SU-DHL-6 (cell line): Measurements from ENCODE around the gene MRPL30.
"Not testable (repeated sequence)": the region's sequence is repeated elsewhere in the genome, so short reads cannot be mapped to it uniquely, and the experiment has no call there.

Experiments
- H2AFZ ChIP-seq: fragments of 200-600 bp; sonication (generic); 2 replicates; pipeline ENCODE4 v1.6.1; 2014; ENCODE audit warnings: low read depth, mild to moderate bottlenecking, moderate library complexity, mixed read lengths, antibody characterized with exemption, low read length; ENCODE audit not compliant: severe bottlenecking
- H3F3A ChIP-seq: fragments of 200-600 bp; shearing (Covaris generic); 2 replicates; pipeline ENCODE4 v1.6.0; 2016; ENCODE audit warnings: antibody characterized with exemption, mild to moderate bottlenecking; ENCODE audit not compliant: insufficient read depth
- H3K27ac ChIP-seq: fragments of 200-600 bp; sonication (generic); 2 replicates; pipeline ENCODE4 v1.5.1; 2016; ENCODE audit warnings: low read depth, mild to moderate bottlenecking, low read length, moderate library complexity, mixed read lengths
- H3K27me3 ChIP-seq: fragments of 200-600 bp; sonication (generic), shearing (Covaris generic); 2 replicates; pipeline ENCODE4 v1.6.0; 2014; ENCODE audit warnings: mild to moderate bottlenecking, low read length
- H3K36me3 ChIP-seq: fragments of 200-600 bp; sonication (generic); 2 replicates; pipeline ENCODE4 v1.6.1; 2014; ENCODE audit warnings: mild to moderate bottlenecking, low read length, mixed read lengths
- H3K4me2 ChIP-seq: fragments of 300-600, 200-600 bp; shearing (Covaris generic), sonication (generic); 2 replicates; pipeline ENCODE4 v1.6.0; 2014; ENCODE audit warnings: low read length, low read depth, mild to moderate bottlenecking; ENCODE audit not compliant: poor library complexity, severe bottlenecking
- H3K4me3 ChIP-seq: fragments of 200-600 bp; sonication (generic); 2 replicates; pipeline ENCODE4 v1.5.1; 2014; ENCODE audit warnings: antibody characterized with exemption, low read length, mild to moderate bottlenecking, mixed read lengths; ENCODE audit not compliant: insufficient read depth, poor library complexity, severe bottlenecking
- H3K79me2 ChIP-seq: fragments of 200-600 bp; sonication (generic); 2 replicates; pipeline ENCODE4 v1.6.1; 2014; ENCODE audit warnings: mild to moderate bottlenecking, low read length, moderate library complexity; ENCODE audit not compliant: insufficient read depth
- H3K9ac ChIP-seq: fragments of 200-600 bp; sonication (generic); 2 replicates; pipeline ENCODE4 v1.7.0; 2014; ENCODE audit warnings: mild to moderate bottlenecking, low read length
- H3K9me2 ChIP-seq: fragments of 200-600 bp; sonication (generic); replicated peaks from 2 replicates; pipeline ENCODE4 v1.6.1; 2014; ENCODE audit warnings: low read length; ENCODE audit not compliant: insufficient read depth
- H3K9me3 ChIP-seq: fragments of 200-600 bp; sonication (generic); 2 replicates; pipeline ENCODE4 v1.6.1; 2014; ENCODE audit warnings: low read length, mixed read lengths; ENCODE audit not compliant: insufficient read depth
- H4K20me1 ChIP-seq: fragments of 200-600 bp; sonication (generic); 2 replicates; pipeline ENCODE4 v1.6.1; 2014; ENCODE audit warnings: low read depth, mild to moderate bottlenecking, antibody characterized with exemption, low read length, moderate library complexity, mixed read lengths
- EZH2phosphoT487 ChIP-seq: fragments of 200-600 bp; sonication (generic), shearing (Covaris generic); conservative IDR thresholded peaks from 2 replicates; pipeline ENCODE4 v1.6.1; 2018; ENCODE audit warnings: mild to moderate bottlenecking, antibody characterized with exemption, low read length, moderate library complexity, mixed read lengths
- TF ChIP-seq, protein P1 (sequence below): fragments of 200-600 bp; sonication (generic); IDR thresholded peaks from one replicate; pipeline ENCODE4 v1.5.1; 2017; ENCODE audit warnings: antibody characterized with exemption, mild to moderate bottlenecking, low read length, moderate library complexity; ENCODE audit not compliant: insufficient read depth, poor library complexity, severe bottlenecking

MRPL30 gene

GRCh38 chr2:99217929-99218501, 37.0 kb downstream of the MRPL30 start:
- no peak overlapping the region for H3K4me2 ChIP-seq
- H3K9me3 ChIP-seq = 0 out of 2 replicates have a peak, but pooled peaks cover 8% of the 10 kb centered on the region
- no peak overlapping the region for H3K4me3 ChIP-seq
- no peaks in the 10 kb centered on the region for H3K27me3 ChIP-seq
- no peaks in the 10 kb centered on the region for H3F3A ChIP-seq
- H2AFZ ChIP-seq = no peak overlapping the region
- H3K79me2 ChIP-seq = no peaks in the 10 kb centered on the region
- H3K36me3 ChIP-seq = no peaks in the 10 kb centered on the region
- H3K27ac ChIP-seq = no peak overlapping the region
- no peaks in the 10 kb centered on the region for H3K9me2 ChIP-seq
- H4K20me1 ChIP-seq = no peaks in the 10 kb centered on the region
- TF ChIP-seq, protein P1, sequence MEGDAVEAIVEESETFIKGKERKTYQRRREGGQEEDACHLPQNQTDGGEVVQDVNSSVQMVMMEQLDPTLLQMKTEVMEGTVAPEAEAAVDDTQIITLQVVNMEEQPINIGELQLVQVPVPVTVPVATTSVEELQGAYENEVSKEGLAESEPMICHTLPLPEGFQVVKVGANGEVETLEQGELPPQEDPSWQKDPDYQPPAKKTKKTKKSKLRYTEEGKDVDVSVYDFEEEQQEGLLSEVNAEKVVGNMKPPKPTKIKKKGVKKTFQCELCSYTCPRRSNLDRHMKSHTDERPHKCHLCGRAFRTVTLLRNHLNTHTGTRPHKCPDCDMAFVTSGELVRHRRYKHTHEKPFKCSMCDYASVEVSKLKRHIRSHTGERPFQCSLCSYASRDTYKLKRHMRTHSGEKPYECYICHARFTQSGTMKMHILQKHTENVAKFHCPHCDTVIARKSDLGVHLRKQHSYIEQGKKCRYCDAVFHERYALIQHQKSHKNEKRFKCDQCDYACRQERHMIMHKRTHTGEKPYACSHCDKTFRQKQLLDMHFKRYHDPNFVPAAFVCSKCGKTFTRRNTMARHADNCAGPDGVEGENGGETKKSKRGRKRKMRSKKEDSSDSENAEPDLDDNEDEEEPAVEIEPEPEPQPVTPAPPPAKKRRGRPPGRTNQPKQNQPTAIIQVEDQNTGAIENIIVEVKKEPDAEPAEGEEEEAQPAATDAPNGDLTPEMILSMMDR = no peak
- no peak for TF ChIP-seq EZH2phosphoT487
- no peak overlapping the region for H3K9ac ChIP-seq

- H3K4me2 ChIP-seq, H3K9ac ChIP-seq, H3K27me3 ChIP-seq, H3K79me2 ChIP-seq, H3K9me2 ChIP-seq, H3K4me3 ChIP-seq, H2AFZ ChIP-seq, H3F3A ChIP-seq, H3K36me3 ChIP-seq, H4K20me1 ChIP-seq, H3K27ac ChIP-seq, H3K9me3 ChIP-seq: not testable (repeated sequence)
These were observed 52.2 kb downstream of the MRPL30 start for GRCh38 chr2:99233177-99233576.

GRCh38 chr2:99238599-99238998, 57.6 kb downstream of the MRPL30 start:
- no peaks in the 10 kb centered on the region for H3K79me2 ChIP-seq
- H3K4me2 ChIP-seq = no peak overlapping the region
- no peak overlapping the region for H3K4me3 ChIP-seq
- TF ChIP-seq, protein P1 = no peak
- no peak for TF ChIP-seq EZH2phosphoT487
- no peaks in the 10 kb centered on the region for H3K9me2 ChIP-seq
- H3K27ac ChIP-seq = no peak overlapping the region
- no peaks in the 10 kb centered on the region for H3K9me3 ChIP-seq
- no peak overlapping the region for H2AFZ ChIP-seq
- no peaks in the 10 kb centered on the region for H4K20me1 ChIP-seq
- H3K36me3 ChIP-seq = no peaks in the 10 kb centered on the region
- no peak overlapping the region for H3K9ac ChIP-seq
- H3K27me3 ChIP-seq = no peaks in the 10 kb centered on the region
- H3F3A ChIP-seq = no peaks in the 10 kb centered on the region

DNA sequence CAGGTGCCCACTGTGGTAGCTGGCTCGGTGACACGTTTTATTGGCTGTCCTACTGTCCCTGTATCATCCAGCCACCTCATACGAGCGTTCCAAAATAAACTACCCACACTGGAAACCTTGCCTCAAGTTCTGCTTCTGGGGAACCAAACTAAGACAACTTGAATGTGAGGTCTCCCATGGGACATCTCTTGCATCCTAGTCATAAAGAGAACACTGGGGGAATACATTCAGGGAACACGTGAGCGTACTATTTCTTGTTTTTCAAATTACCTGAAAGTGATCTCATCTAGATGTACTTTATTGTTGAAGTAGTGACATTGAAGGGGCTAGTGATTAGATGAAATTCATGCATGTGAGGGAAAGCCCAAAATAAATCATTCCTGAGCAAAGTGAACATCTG, 59.4 kb downstream of the MRPL30 start:
- Histone ChIP-seq H4K20me1 (no peaks in the 10 kb centered on the region), H2AFZ (no peak overlapping the region), H3K9ac (no peak overlapping the region), H3K4me3 (no peak overlapping the region), H3K27ac (no peak overlapping the region), H3K9me3 (no peaks in the 10 kb centered on the region), H3K9me2 (no peaks in the 10 kb centered on the region), H3K36me3 (no peaks in the 10 kb centered on the region), H3F3A (no peaks in the 10 kb centered on the region), H3K27me3 (no peaks in the 10 kb centered on the region), H3K4me2 (no peak overlapping the region), H3K79me2 (no peaks in the 10 kb centered on the region)
- TF ChIP-seq, protein P1 = no peak
- no peak for TF ChIP-seq EZH2phosphoT487
